Right lobe of liver (tissue), 6 donors: ENCODE results near the gene C1orf50. TPM values are rescaled to one million over a fixed set of nuclear protein-coding genes. Genes with fewer than 3 reads are reported as not detected.

Experiments used
- ATAC-seq, 4 donors: fragments of 200-7000 bp; cut with Tn5 transposase; one replicate each; pipeline ENCODE4 v1.9.1; 2020; ENCODE audit warnings: mild to moderate bottlenecking in 4 of 4, moderate library complexity in 4 of 4
- DNase-seq, 3 donors: peaks; one replicate each; pipeline ENCODE4 v3.0.0-alpha.2; 2020
- H3K27ac ChIP-seq, 3 donors: fragments of 200-600 bp; one replicate each; pipeline ENCODE4 v1.8.0; 2022
- H3K27me3 ChIP-seq, 2 donors: fragments of 200-600 bp; one replicate each; pipeline ENCODE4 v1.8.0; 2022
- H3K36me3 ChIP-seq, 4 donors: fragments of 200-600 bp; sonication (generic) in 1 of 4; one replicate each; pipeline versions ENCODE4 v1.5.1 to v1.8.0; 2017 to 2022; ENCODE audit warnings: control low read depth in 1 of 4
- H3K4me1 ChIP-seq, 4 donors: fragments of 200-600 bp; sonication (generic) in 1 of 4; one replicate each; pipeline versions ENCODE4 v1.5.1 to v1.8.0; 2017 to 2022; ENCODE audit warnings: control low read depth in 1 of 4
- H3K4me3 ChIP-seq, 3 donors: fragments of 200-600 bp; one replicate each; pipeline ENCODE4 v1.8.0; 2022
- H3K9me3 ChIP-seq, 4 donors: fragments of 200-600 bp; sonication (generic) in 1 of 4; one replicate each; pipeline versions ENCODE4 v1.5.1 to v1.8.0; 2017 to 2022; ENCODE audit warnings: control low read depth in 1 of 4
- POLR2A ChIP-seq: fragments of 450-650 bp; IDR thresholded peaks from one replicate; pipeline ENCODE4 v1.6.1; 2017; ENCODE audit warnings: antibody characterized with exemption, mild to moderate bottlenecking
- WGBS: methylation state at CpG from one replicate; pipeline ENCODE4 v1.1.6; 2018; ENCODE audit warnings: low coverage, low lambda C conversion rate; ENCODE audit not compliant: insufficient coverage; ENCODE audit errors: missing lambda C conversion rate; 5-methylcytosine and 5-hydroxymethylcytosine counted together
- intact Hi-C, 2 donors: fragments of 100-400 bp; cut with DNase I; formaldehyde crosslinking; loops; one replicate each; pipeline versions ENCODE4 v1.11.2 to v1.14.1; 2022
- total RNA-seq, 6 experiments: library from RNA; depleted of rRNA in 2 of 6; stranded (reverse); fragments of >200 nt in 2 of 6; fragmentation: NEBNext Ultra II Directional in 3 of 6; extraction: Animal tissue kit (Norgen Biotek cat#: 25700) in 3 of 6; gene quantifications; one replicate each; pipeline versions ENCODE4 v1.1.0 to v1.2.4, GENCODE V29; 2016 to 2023
- TF ChIP-seq, protein P1 (sequence below), 4 donors: fragments of 200-600 bp in 3 of 4; fragments of 450-650 bp in 1 of 4; IDR thresholded peaks; one replicate each; pipeline versions ENCODE4 v1.5.1 to v1.8.0; 2016 to 2022; ENCODE audit warnings: antibody characterized with exemption in 4 of 4, mild to moderate bottlenecking in 2 of 4
- donor health status: DM: no; HTN: yes; CAD: no.
- donor health status: DM: no; HTN: no; CAD: no.
- donor health status: DM: no; HTN: no; CAD: no.
- donor health status: DM: no; HTN: yes; CAD: no.
- donor health status: DM: no; HTN: yes; CAD: no.

The C1orf50 gene
- total RNA-seq, 6 experiments from 2014 or later: 4.7 to 6.4 (median 5.3) TPM

DNA sequence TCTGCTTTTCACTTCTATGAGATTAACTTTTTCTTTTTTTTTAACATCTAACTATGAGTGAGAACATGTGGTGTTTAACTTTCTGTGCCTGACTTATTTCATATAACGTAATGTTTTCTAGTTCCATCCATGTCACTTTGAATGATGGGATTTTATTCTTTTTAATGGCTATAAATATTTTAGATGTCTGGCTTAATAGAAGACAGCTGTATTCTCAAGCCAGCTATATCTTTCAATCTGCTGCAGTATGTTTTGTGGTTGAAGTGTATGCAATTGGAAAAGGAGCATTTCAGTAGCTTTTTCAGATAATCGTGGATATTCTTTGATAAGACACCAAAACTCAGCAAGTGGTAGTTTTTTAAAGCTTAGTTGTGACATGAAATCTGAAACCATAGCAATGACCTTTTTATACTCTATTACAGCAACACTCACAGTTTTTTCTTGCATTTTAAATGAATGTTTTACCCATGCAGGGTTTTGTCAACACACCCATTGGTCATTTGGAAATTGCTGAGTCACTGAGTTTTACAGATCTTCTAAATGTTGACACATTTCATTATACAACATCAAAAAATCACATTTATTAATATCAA lies 55.8 kb downstream of the C1orf50 start:
- Histone ChIP-seq H3K4me3 (no peak overlapping the region), H3K9me3 (no peaks in the 10 kb centered on the region), H3K27ac (peak overlapping the region; percentile 27 to 82 (median 29)), H3K4me1 (peaks cover 0 to 72% (median 26%) of the 10 kb centered on the region in 4 donors), H3K27me3 (no peaks in the 10 kb centered on the region), H3K36me3 (peaks cover 0 to under 1% (median 0%) of the 10 kb centered on the region in 4 donors)
- intact Hi-C loops: no loop called here
- TF ChIP-seq POLR2A: no peak
- TF ChIP-seq, protein P1, sequence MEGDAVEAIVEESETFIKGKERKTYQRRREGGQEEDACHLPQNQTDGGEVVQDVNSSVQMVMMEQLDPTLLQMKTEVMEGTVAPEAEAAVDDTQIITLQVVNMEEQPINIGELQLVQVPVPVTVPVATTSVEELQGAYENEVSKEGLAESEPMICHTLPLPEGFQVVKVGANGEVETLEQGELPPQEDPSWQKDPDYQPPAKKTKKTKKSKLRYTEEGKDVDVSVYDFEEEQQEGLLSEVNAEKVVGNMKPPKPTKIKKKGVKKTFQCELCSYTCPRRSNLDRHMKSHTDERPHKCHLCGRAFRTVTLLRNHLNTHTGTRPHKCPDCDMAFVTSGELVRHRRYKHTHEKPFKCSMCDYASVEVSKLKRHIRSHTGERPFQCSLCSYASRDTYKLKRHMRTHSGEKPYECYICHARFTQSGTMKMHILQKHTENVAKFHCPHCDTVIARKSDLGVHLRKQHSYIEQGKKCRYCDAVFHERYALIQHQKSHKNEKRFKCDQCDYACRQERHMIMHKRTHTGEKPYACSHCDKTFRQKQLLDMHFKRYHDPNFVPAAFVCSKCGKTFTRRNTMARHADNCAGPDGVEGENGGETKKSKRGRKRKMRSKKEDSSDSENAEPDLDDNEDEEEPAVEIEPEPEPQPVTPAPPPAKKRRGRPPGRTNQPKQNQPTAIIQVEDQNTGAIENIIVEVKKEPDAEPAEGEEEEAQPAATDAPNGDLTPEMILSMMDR (IDR thresholded peaks at IDR 0.05): no peak
- WGBS: 14% methylated on average over 2 of the region's 2 CpGs
- ATAC-seq: peak; percentile 56 to 69 (median 57)
- DNase-seq: no peak

DNA sequence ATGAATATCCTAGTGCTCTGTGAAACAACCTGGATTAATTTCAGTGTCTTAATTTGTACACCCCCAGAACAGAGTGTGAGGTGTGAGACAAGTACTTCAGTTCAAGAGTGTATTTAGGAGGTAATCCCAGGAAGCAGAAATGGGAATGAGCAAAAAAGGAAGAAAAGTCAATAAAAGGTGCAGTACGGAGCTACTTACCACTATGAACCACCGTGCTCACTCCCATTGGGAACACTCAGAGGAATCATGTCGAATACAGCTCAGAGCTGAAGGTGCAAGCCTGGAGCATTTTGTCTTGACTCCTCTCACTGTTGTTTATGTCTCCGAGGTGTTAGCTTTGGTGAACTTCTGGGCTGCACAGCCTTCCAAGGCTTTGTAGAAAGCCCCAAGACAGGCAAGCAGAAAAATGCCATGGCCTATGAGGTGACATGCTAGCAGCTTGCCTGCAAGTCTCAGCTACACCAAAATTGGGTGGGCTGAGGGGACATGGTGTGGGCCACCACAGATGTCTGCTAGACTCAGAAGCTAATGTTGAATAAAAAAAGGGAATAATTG lies 57.5 kb downstream of the C1orf50 start:
- intact Hi-C loops: no loop called here
- no peaks in the 10 kb centered on the region for H3K27me3 ChIP-seq
- H3K4me3 ChIP-seq: no peak overlapping the region
- no peak overlapping the region for H3K27ac ChIP-seq
- peaks cover 0 to 3% (median 0%) of the 10 kb centered on the region in 4 donors for H3K36me3 ChIP-seq
- H3K4me1 ChIP-seq: peaks cover 0 to 61% (median 20%) of the 10 kb centered on the region in 4 donors
- no peaks in the 10 kb centered on the region for H3K9me3 ChIP-seq
- TF ChIP-seq POLR2A: no peak
- TF ChIP-seq, protein P1 (IDR thresholded peaks at IDR 0.05): no peak
- WGBS: 80% methylated on average over 3 of the region's 4 CpGs
- DNase-seq (no peak), ATAC-seq (no peak)

DNA sequence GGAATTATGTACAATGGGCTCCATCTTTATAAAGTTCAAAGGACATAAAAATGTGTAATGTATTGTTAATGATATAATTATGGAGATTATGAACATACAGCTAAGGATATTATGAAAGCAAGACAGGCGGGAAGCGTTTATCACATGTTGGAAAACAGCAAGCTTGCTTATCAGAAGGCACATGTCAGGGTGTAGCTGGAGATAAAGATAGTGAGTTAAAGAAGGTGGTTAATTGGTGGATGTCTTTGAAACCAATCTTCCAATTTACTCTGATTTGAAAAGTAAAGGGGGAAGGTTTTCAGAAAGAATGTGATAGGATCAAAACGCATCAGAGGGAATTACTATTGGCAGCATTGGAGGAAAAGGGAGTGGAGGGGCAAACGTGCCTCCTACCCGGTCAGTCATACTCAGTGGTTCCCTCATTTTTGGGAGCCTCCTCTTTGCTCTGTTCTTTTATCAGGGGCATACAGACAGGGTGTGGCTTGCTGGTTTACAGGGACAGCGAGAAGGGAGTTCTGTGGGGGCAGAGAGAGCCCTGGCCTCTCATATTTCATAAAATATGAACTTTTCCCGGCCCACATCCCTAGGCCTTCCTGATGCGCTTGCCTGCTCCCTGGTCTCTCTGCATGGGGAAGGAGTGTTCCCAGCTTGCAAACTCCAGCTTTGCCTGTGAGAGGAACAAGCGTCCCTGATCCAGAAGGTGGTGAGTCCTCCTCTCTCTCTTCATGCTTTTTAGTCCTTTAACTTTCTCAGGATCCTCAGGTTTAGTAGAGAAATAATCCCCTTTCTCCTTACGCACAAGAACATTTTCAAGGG lies 58.2 kb downstream of the C1orf50 start:
- no peak for DNase-seq
- Histone ChIP-seq H3K4me1 (peaks cover 0 to 54% (median 17%) of the 10 kb centered on the region in 4 donors), H3K27ac (no peak overlapping the region), H3K27me3 (no peaks in the 10 kb centered on the region), H3K36me3 (peaks cover 0 to 5% (median 0%) of the 10 kb centered on the region in 4 donors), H3K9me3 (no peaks in the 10 kb centered on the region), H3K4me3 (no peak overlapping the region)
- 75% methylated on average over 7 of the region's 10 CpGs for WGBS
- ATAC-seq: no peak
- intact Hi-C loops: no loop called here
- TF ChIP-seq, protein P1 (IDR thresholded peaks at IDR 0.05): no peak
- TF ChIP-seq POLR2A: no peak

Other genes with a start within 250 kb of the C1orf50 start
- gene PPIH, start 108.8 kb upstream of the C1orf50 start, total RNA-seq: 10 to 100 TPM in 2 of 6 experiments, 1 to 10 TPM in 4; 8.1 to 14.9 (median 9.2) TPM
- gene YBX1, start 84.8 kb upstream of the C1orf50 start, total RNA-seq: 100 to 1,000 TPM; 144 to 325 (median 207) TPM
- 1 to 10 TPM in 1 of 6 experiments, not detected in 5; 1.0 TPM for gene CLDN19, start 27.0 kb upstream of the C1orf50 start, total RNA-seq
- gene P3H1, start 221 bp upstream of the C1orf50 start, total RNA-seq: 10 to 100 TPM; 19.7 to 25.3 (median 21.6) TPM
- gene TMEM269, start 17.7 kb downstream of the C1orf50 start, total RNA-seq: under 1 TPM in 1 of 6 experiments, not detected in 5; 0.07 TPM
- gene ERMAP, start 49.9 kb downstream of the C1orf50 start, total RNA-seq: 10 to 100 TPM in 4 of 6 experiments, 1 to 10 TPM in 2; 6.6 to 16.2 (median 13.9) TPM
- 10 to 100 TPM in 3 of 6 experiments, 1 to 10 TPM in 3; 6.0 to 12.8 (median 10.6) TPM for gene SVBP, start 50.1 kb downstream of the C1orf50 start, total RNA-seq
- 1 to 10 TPM; 5.0 to 9.5 (median 7.2) TPM for gene ZNF691, start 79.4 kb downstream of the C1orf50 start, total RNA-seq
- gene SLC2A1, start 191.6 kb downstream of the C1orf50 start, total RNA-seq: 10 to 100 TPM in 1 of 6 experiments, 1 to 10 TPM in 4, under 1 TPM in 1; 0.74 to 34.3 (median 5.8) TPM